ENCODE results near the gene PNMT. TPM values are rescaled to one million over a fixed set of nuclear protein-coding genes. Genes with fewer than 3 reads are reported as not detected.
A peak's percentile ranks its signal among the peaks of the same experiment; 100 is the strongest.

Gene PNMT
- polyA plus RNA-seq, 3 donors, result not detected

- WGBS (ENCODE audit: insufficient coverage), result 82% methylated on average over 7 of the region's 8 CpGs
- Histone ChIP-seq H3K9ac (ENCODE audit: insufficient read depth, low read length, poor library complexity, severe bottlenecking) (no peak overlapping the region), H3K4me1 (ENCODE audit: control insufficient read depth in 1 of 2, insufficient read depth in 2 of 2, low read length in 2 of 2) (peaks cover 44 to 56% of the 10 kb centered on the region in 2 donors), H3K27ac (ENCODE audit: low read depth in 1 of 2, low read length in 2 of 2) (no peak overlapping the region), H3K27me3 (ENCODE audit: control insufficient read depth in 2 of 2, insufficient read depth in 2 of 2, low read length in 2 of 2) (peaks cover 0 to 5% of the 10 kb centered on the region in 2 donors), H3K9me3 (replicated peaks in 1 of 2; ENCODE audit: control insufficient read depth in 1 of 2, insufficient read depth in 1 of 2, low read length in 2 of 2) (no peaks in the 10 kb centered on the region), H3K4me3 (replicated peaks in 1 of 3; ENCODE audit: low read depth in 2 of 3, low read length in 3 of 3) (no peak overlapping the region), H2AFZ (ENCODE audit: insufficient read depth, low read depth, low read length, poor library complexity, severe bottlenecking) (no peak overlapping the region), H3K36me3 (replicated peaks in 1 of 2; ENCODE audit: control insufficient read depth in 1 of 2, insufficient read depth in 2 of 2, low read length in 2 of 2) (no peaks in the 10 kb centered on the region), H4K20me1 (ENCODE audit: insufficient read depth, low read length) (peaks cover 11% of the 10 kb centered on the region), H3K4me2 (replicated peaks; ENCODE audit: extremely low read depth, low read length, poor library complexity, severe bottlenecking) (no peak overlapping the region), H3K79me2 (ENCODE audit: insufficient read depth, low read length) (peaks cover 19% of the 10 kb centered on the region)
- Mint-ChIP-seq H3K27ac (no peak overlapping the region), H3K36me3 (peaks cover 2 to 5% of the 10 kb centered on the region in 2 donors), H3K27me3 (ENCODE audit: low read depth in 3 of 3) (peaks cover 14 to 19% (median 16%) of the 10 kb centered on the region in 3 donors), H3K4me1 (peaks cover 53% of the 10 kb centered on the region), H3K4me3 (no peak overlapping the region), H3K9me3 (no peaks in the 10 kb centered on the region)
- no peak for DNase-seq
- intact Hi-C loops (cut with micrococcal nuclease), result loop anchor here in 1 of 2 donors (1.0 kb wide), 1 partner anchor 11 kb away; no protein-coding TSS in a partner anchor
- no peak for TF ChIP-seq CTCF (IDR thresholded peaks at IDR 0.05)
Measured at GRCh38 chr17:39633570-39634183, 34.6 kb upstream of the PNMT start.

GRCh38 chr17:39634384-39634871, 33.8 kb upstream of the PNMT start:
- H3K27me3 ChIP-seq (ENCODE audit: control insufficient read depth in 2 of 2, insufficient read depth in 2 of 2, low read length in 2 of 2), result peaks cover 0 to 4% of the 10 kb centered on the region in 2 donors
- no CpG with 5 or more reads among the region's 2 CpGs for WGBS (ENCODE audit: insufficient coverage)
- peak; percentile 90 for TF ChIP-seq CTCF (IDR thresholded peaks at IDR 0.05)

More at GRCh38 chr17:39634384-39634871, 33.8 kb upstream of the PNMT start:
- H3K4me2 ChIP-seq (replicated peaks; ENCODE audit: extremely low read depth, low read length, poor library complexity, severe bottlenecking), result no peak overlapping the region
- no peaks in the 10 kb centered on the region for H3K9me3 ChIP-seq (replicated peaks in 1 of 2; ENCODE audit: control insufficient read depth in 1 of 2, insufficient read depth in 1 of 2, low read length in 2 of 2)
- no peak overlapping the region for H2AFZ ChIP-seq (ENCODE audit: insufficient read depth, low read depth, low read length, poor library complexity, severe bottlenecking)
- H3K36me3 ChIP-seq (replicated peaks in 1 of 2; ENCODE audit: control insufficient read depth in 1 of 2, insufficient read depth in 2 of 2, low read length in 2 of 2), result no peaks in the 10 kb centered on the region
- peaks cover 27% of the 10 kb centered on the region for H3K79me2 ChIP-seq (ENCODE audit: insufficient read depth, low read length)
- H3K27ac ChIP-seq (ENCODE audit: low read depth in 1 of 2, low read length in 2 of 2), result no peak overlapping the region
- peaks cover 2 to 10% of the 10 kb centered on the region in 2 donors for H3K36me3 Mint-ChIP-seq
- no peak overlapping the region for H3K4me3 ChIP-seq (replicated peaks in 1 of 3; ENCODE audit: low read depth in 2 of 3, low read length in 3 of 3)
- H3K4me1 ChIP-seq (ENCODE audit: control insufficient read depth in 1 of 2, insufficient read depth in 2 of 2, low read length in 2 of 2), result peaks cover 44 to 57% of the 10 kb centered on the region in 2 donors
- peak in 2 of 3 donors; percentile 44 to 50 for DNase-seq
- H4K20me1 ChIP-seq (ENCODE audit: insufficient read depth, low read length), result peaks cover 17% of the 10 kb centered on the region
- peaks cover 11 to 18% (median 14%) of the 10 kb centered on the region in 3 donors for H3K27me3 Mint-ChIP-seq (ENCODE audit: low read depth in 3 of 3)
- H3K4me1 Mint-ChIP-seq, result peaks cover 57% of the 10 kb centered on the region
- H3K9me3 Mint-ChIP-seq, result no peaks in the 10 kb centered on the region
- H3K4me3 Mint-ChIP-seq, result no peak overlapping the region
- H3K9ac ChIP-seq (ENCODE audit: insufficient read depth, low read length, poor library complexity, severe bottlenecking), result no peak overlapping the region
- intact Hi-C loops (cut with micrococcal nuclease), result loop anchor here in 1 of 2 donors (1.0 kb wide), 1 partner anchor 12 kb away; no protein-coding TSS in a partner anchor
- peak overlapping the region in 1 of 7 donors; percentile 45 for H3K27ac Mint-ChIP-seq

Data from CD14-positive monocyte (primary cell).